ENCODE measurements around the gene CCDC149. TPM values are rescaled to one million over a fixed set of nuclear protein-coding genes. Genes with fewer than 3 reads are reported as not detected.

CCDC149 gene
- total and polyA plus RNA-seq, 8 donors = 14.3 to 25.3 (median 20.3) TPM

- no peak overlapping the region for H3K4me3 ChIP-seq
- WGBS, 2 donors = 87 to 94% methylated on average over 4 of the region's 4 CpGs
- ATAC-seq (no peak), FAIRE-seq (no peak), DNase-seq (no peak)
- H3K27me3 ChIP-seq = no peaks in the 10 kb centered on the region
- TF ChIP-seq CTCF (IDR thresholded peaks at IDR 0.05) = no peak
- no peak overlapping the region for H3K27ac ChIP-seq
- H3K36me3 ChIP-seq = no peaks in the 10 kb centered on the region
- H3K9me3 ChIP-seq = no peaks in the 10 kb centered on the region
- no peaks in the 10 kb centered on the region for H3K4me1 ChIP-seq
- intact Hi-C loops (cut with DNase I) = no loop called here
These were observed 39.8 kb upstream of the CCDC149 start for GRCh38 chr4:24952667-24953066.

- TF ChIP-seq CTCF (IDR thresholded peaks at IDR 0.05) = no peak
- FAIRE-seq (no peak), ATAC-seq (no peak)
These were observed 37.1 kb upstream of the CCDC149 start for GRCh38 chr4:24949970-24950369.

GRCh38 chr4:24937917-24938281, 25.1 kb upstream of the CCDC149 start:
- Histone ChIP-seq H3K4me3 (no peak overlapping the region), H3K36me3 (no peaks in the 10 kb centered on the region), H3K27me3 (no peaks in the 10 kb centered on the region), H3K9me3 (no peaks in the 10 kb centered on the region), H3K27ac (no peak overlapping the region), H3K4me1 (no peaks in the 10 kb centered on the region)
- FAIRE-seq (no peak), ATAC-seq (no peak), DNase-seq (no peak)
- TF ChIP-seq CTCF (IDR thresholded peaks at IDR 0.05) = no peak
- WGBS, 2 donors = 48 to 53% methylated on average over 1 of the region's 1 CpG
- intact Hi-C loops (cut with DNase I) = no loop called here

More at GRCh38 chr4:24949970-24950369, 37.1 kb upstream of the CCDC149 start:
- Histone ChIP-seq H3K36me3 (no peaks in the 10 kb centered on the region), H3K27ac (no peak overlapping the region), H3K4me3 (no peak overlapping the region), H3K9me3 (no peaks in the 10 kb centered on the region), H3K27me3 (no peaks in the 10 kb centered on the region), H3K4me1 (no peaks in the 10 kb centered on the region)
- intact Hi-C loops (cut with DNase I) = no loop called here
- DNase-seq = no peak

- WGBS, 2 donors = 73 to 83% methylated on average over 5 of the region's 5 CpGs
- Histone ChIP-seq H3K4me1 (no peaks in the 10 kb centered on the region), H3K27me3 (no peaks in the 10 kb centered on the region), H3K4me3 (no peak overlapping the region), H3K27ac (no peak overlapping the region), H3K9me3 (no peaks in the 10 kb centered on the region), H3K36me3 (no peaks in the 10 kb centered on the region)
- intact Hi-C loops (cut with DNase I) = no loop called here
- FAIRE-seq (no peak), DNase-seq (no peak), ATAC-seq (no peak)
- TF ChIP-seq CTCF (IDR thresholded peaks at IDR 0.05) = no peak
These were observed 24.5 kb upstream of the CCDC149 start for GRCh38 chr4:24937176-24937916.

GRCh38 chr4:24935856-24936255, 23.0 kb upstream of the CCDC149 start:
- H3K4me3 ChIP-seq = no peak overlapping the region
- no peak for TF ChIP-seq CTCF (IDR thresholded peaks at IDR 0.05)
- no peak for FAIRE-seq
- H3K36me3 ChIP-seq = no peaks in the 10 kb centered on the region
- no peaks in the 10 kb centered on the region for H3K27me3 ChIP-seq
- no peaks in the 10 kb centered on the region for H3K4me1 ChIP-seq
- no peak overlapping the region for H3K27ac ChIP-seq
- DNase-seq = no peak
- intact Hi-C loops (cut with DNase I) = no loop called here
- WGBS, 2 donors = 85 to 89% methylated on average over 2 of the region's 2 CpGs
- H3K9me3 ChIP-seq = no peaks in the 10 kb centered on the region
- no peak for ATAC-seq

Measured in pancreas (tissue), 10 donors.